Endothelial cell of umbilical vein (primary cell): ENCODE results near the gene HSPG2. TPM values are rescaled to one million over a fixed set of nuclear protein-coding genes. Genes with fewer than 3 reads are reported as not detected.

Experiments
- BruUV-seq: library from RNA; stranded (reverse); fragments of 400-500 nt; replicated peaks from 2 replicates; lab custom pipeline; 2021; lab: Mats Ljungman, UMichigan
- CTCF ChIA-PET: fragments of 300-600, 350-600 bp; sonication (Branson Sonifier 250); formaldehyde crosslinking; loops from one replicate; lab custom pipeline; 2021; ENCODE audit warnings: antibody characterized with exemption, inconsistent platforms; lab: Charles Lee
- POLR2A ChIA-PET: fragments of 300-600, 350-600 bp; sonication (Branson Sonifier 250); formaldehyde crosslinking; loops from one replicate; lab custom pipeline; 2021; ENCODE audit warnings: antibody characterized with exemption, inconsistent platforms; lab: Charles Lee
- DNase-seq: peaks from one replicate; pipeline ENCODE4 v3.0.0-alpha.2; 2011; ENCODE audit warnings: low read depth, low spot score
- FAIRE-seq: peaks from 2 replicates; lab custom pipeline; 2011; peaks lifted over from hg19 to GRCh38; lab: Jason Lieb, UNC
- H2AFZ ChIP-seq: 2 replicates; pipeline ENCODE4 v1.6.0; 2012; ENCODE audit warnings: low read depth, low read length, control low read depth, inconsistent platforms
- H3K27ac ChIP-seq: 2 replicates; pipeline ENCODE4 v1.5.1; 2011; ENCODE audit warnings: low read depth, mild to moderate bottlenecking, control low read depth, low read length, moderate library complexity; ENCODE audit not compliant: insufficient read depth
- H3K27me3 ChIP-seq, 2 experiments: 2 replicates each; pipeline versions ENCODE4 v1.6.0 to v1.6.1; 2011; ENCODE audit warnings: low read length in 2 of 2, mixed read lengths in 1 of 2; ENCODE audit not compliant: control insufficient read depth in 2 of 2, insufficient read depth in 2 of 2
- H3K36me3 ChIP-seq, 2 experiments: 2 replicates in 1 of 2; 3 replicates in 1 of 2; pipeline ENCODE4 v1.5.1; 2011; ENCODE audit warnings: low read length in 2 of 2, mild to moderate bottlenecking in 1 of 2, moderate library complexity in 1 of 2; ENCODE audit not compliant: control insufficient read depth in 2 of 2, insufficient read depth in 2 of 2; ENCODE audit errors: extremely low read depth in 1 of 2
- H3K4me1 ChIP-seq: 3 replicates; pipeline ENCODE4 v1.5.1; 2011; ENCODE audit warnings: mild to moderate bottlenecking, low read length; ENCODE audit not compliant: control insufficient read depth, insufficient read depth; ENCODE audit errors: extremely low read depth
- H3K4me2 ChIP-seq: 2 replicates; pipeline ENCODE4 v1.6.1; 2011; ENCODE audit warnings: low read length, control low read depth, mixed read lengths; ENCODE audit not compliant: insufficient read depth
- H3K4me3 ChIP-seq, 3 experiments: fragments of 200-600 bp in 1 of 3; sonication (generic), shearing (Covaris generic) in 1 of 3; replicated peaks in 1 of 3; 2 replicates each; pipeline ENCODE4 v1.5.1; 2011 to 2016; ENCODE audit warnings: control low read depth in 3 of 3, low read length in 3 of 3, mild to moderate bottlenecking in 2 of 3, inconsistent platforms in 1 of 3, low read depth in 1 of 3, moderate library complexity in 1 of 3; ENCODE audit not compliant: insufficient read depth in 1 of 3
- H3K79me2 ChIP-seq: 2 replicates; pipeline ENCODE4 v1.6.0; 2012; ENCODE audit warnings: low read length, inconsistent platforms; ENCODE audit not compliant: control insufficient read depth, insufficient read depth
- H3K9ac ChIP-seq: replicated peaks from 2 replicates; pipeline ENCODE3; 2011; ENCODE audit warnings: low read length, control low read depth; ENCODE audit not compliant: insufficient read depth; ENCODE audit errors: extremely low read depth
- H3K9me1 ChIP-seq: replicated peaks from 3 replicates; pipeline ENCODE4 v1.6.0; 2011; ENCODE audit warnings: mild to moderate bottlenecking, low read length; ENCODE audit not compliant: control insufficient read depth, insufficient read depth; ENCODE audit errors: extremely low read depth
- H3K9me3 ChIP-seq: replicated peaks from 2 replicates; pipeline ENCODE4 v1.5.1; 2012; ENCODE audit warnings: low read length, inconsistent platforms; ENCODE audit not compliant: control insufficient read depth, insufficient read depth
- H4K20me1 ChIP-seq: replicated peaks from 2 replicates; pipeline ENCODE3; 2011; ENCODE audit warnings: mild to moderate bottlenecking, low read length; ENCODE audit not compliant: control insufficient read depth, insufficient read depth; ENCODE audit errors: extremely low read depth
- CTCF ChIP-seq, 2 donors: IDR thresholded peaks; 1 replicate in 1 of 2; 2 replicates in 1 of 2; pipeline ENCODE4 v1.5.1; 2011; ENCODE audit warnings: low read length in 2 of 2, mild to moderate bottlenecking in 2 of 2, moderate library complexity in 2 of 2, control low read depth in 1 of 2, inconsistent platforms in 1 of 2, low read depth in 1 of 2; ENCODE audit not compliant: insufficient read depth in 1 of 2; ENCODE audit errors: extremely low read depth in 1 of 2
- JUN ChIP-seq: IDR thresholded peaks from 2 replicates; pipeline ENCODE4 v1.6.1; 2011; ENCODE audit warnings: borderline replicate concordance, low read depth; ENCODE audit not compliant: insufficient read length, insufficient read depth
- POLR2A ChIP-seq: IDR thresholded peaks from 2 replicates; pipeline ENCODE4 v1.6.1; 2012; ENCODE audit warnings: low read depth, mild to moderate bottlenecking, control low read depth, low read length
- POLR2AphosphoS5 ChIP-seq: IDR thresholded peaks from 2 replicates; pipeline ENCODE4 v1.6.1; 2012; ENCODE audit warnings: low read depth, mild to moderate bottlenecking, control low read depth, low read length, moderate library complexity; ENCODE audit not compliant: insufficient read depth
- dilution Hi-C: fragments of 300-500 bp; cut with MboI; formaldehyde crosslinking; loops from one replicate; pipeline ENCODE4 v1.15.0; 2019; ENCODE audit warnings: low sequenced_read_pairs; ENCODE audit not compliant: extremely low pct_ligation_motif_present
- intact Hi-C: fragments of 100-400 bp; cut with micrococcal nuclease; formaldehyde crosslinking; loops from one replicate; pipeline ENCODE4 v1.10.0; 2022
- polyA plus RNA-seq, 4 experiments: library from polyadenylated mRNA; depleted of rRNA in 3 of 4; stranded (reverse) in 3 of 4; unstranded in 1 of 4; fragments of >200 nt; gene quantifications; 2 replicates each; pipeline versions ENCODE4 v1.2.1 to v1.2.3, GENCODE V29; 2011 to 2012; ENCODE audit warnings: missing spikeins in 1 of 4
- total RNA-seq: library from RNA; stranded (reverse); gene quantifications from 2 replicates; pipeline ENCODE4 v1.2.3, GENCODE V29; 2021
- TF ChIP-seq, protein P1 (sequence below): IDR thresholded peaks from 2 replicates; pipeline ENCODE4 v1.6.1; 2011; ENCODE audit not compliant: insufficient read depth, insufficient read length

HSPG2 gene
- total and polyA plus RNA-seq, 2 donors (not counting 3 experiments of a cell fraction or from before 2014, with no cell fraction given), result 734 to 3,499 TPM

GRCh38 chr1:21926065-21926464 lies 11.0 kb downstream of the HSPG2 start:
- Histone ChIP-seq H3K36me3 (peaks cover 18 to 32% of the 10 kb centered on the region in 2 experiments), H3K4me3 (no peak overlapping the region), H4K20me1 (no peaks in the 10 kb centered on the region), H3K9me3 (no peaks in the 10 kb centered on the region), H3K9ac (peak overlapping the region; percentile 40), H2AFZ (no peak overlapping the region), H3K79me2 (peaks cover 93% of the 10 kb centered on the region), H3K9me1 (no peaks in the 10 kb centered on the region), H3K27ac (peak overlapping the region; percentile 79), H3K27me3 (no peaks in the 10 kb centered on the region), H3K4me2 (peak overlapping the region; percentile 17), H3K4me1 (peaks cover 92% of the 10 kb centered on the region)
- dilution Hi-C loops (no loop called here), intact Hi-C loops (loop anchor here (5.0 kb wide), 1 partner anchor 491 kb away; no protein-coding TSS in a partner anchor)
- FAIRE-seq, result no peak
- DNase-seq, result no peak
- POLR2A ChIA-PET, result no interaction called here
- CTCF ChIA-PET, result interaction anchor here (3.3 kb wide), 1 partner anchor 37 kb away, joined by 16 read pairs; no protein-coding TSS in a partner anchor
- BruUV-seq, result no TSS peak
- TF ChIP-seq POLR2A (no peak), JUN (no peak), CTCF (IDR thresholded peaks at IDR 0.05; ENCODE audit: extremely low read depth in 1 of 2, insufficient read depth in 1 of 2, low read depth in 1 of 2, low read length in 2 of 2) (no peak), POLR2AphosphoS5 (peak; percentile 18)
- TF ChIP-seq, protein P1, sequence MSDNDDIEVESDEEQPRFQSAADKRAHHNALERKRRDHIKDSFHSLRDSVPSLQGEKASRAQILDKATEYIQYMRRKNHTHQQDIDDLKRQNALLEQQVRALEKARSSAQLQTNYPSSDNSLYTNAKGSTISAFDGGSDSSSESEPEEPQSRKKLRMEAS, result no peak
